ENCODE measurements around the gene MMP21. TPM values are rescaled to one million over a fixed set of nuclear protein-coding genes. Genes with fewer than 3 reads are reported as not detected.

MMP21 gene
- total and polyA plus RNA-seq, 2 of the 13 experiments (the other 11 are each of a cell fraction or from before 2014, with no cell fraction given): not detected

- Histone ChIP-seq H2AFZ (ENCODE audit: low read length) (peak overlapping the region; percentile 100), H3K4me1 (ENCODE audit: insufficient read depth, low read length) (peaks cover 52% of the 10 kb centered on the region), H3K9me3 (ENCODE audit: low read length) (no peaks in the 10 kb centered on the region), H3K4me3 (replicated peaks in 1 of 3; ENCODE audit: insufficient read depth in 1 of 3, low read depth in 2 of 3, low read length in 3 of 3) (peak overlapping the region; percentile 89 to 92 (median 91)), H3K27me3 (ENCODE audit: control insufficient read depth in 1 of 2, insufficient read depth in 2 of 2, low read length in 2 of 2) (no peaks in the 10 kb centered on the region; a peak in 1 of 5 replicates), H3K79me2 (ENCODE audit: insufficient read depth, low read length) (peaks cover 45% of the 10 kb centered on the region), H3K9ac (ENCODE audit: insufficient read depth, low read depth, low read length) (peak overlapping the region; percentile 98), H4K20me1 (ENCODE audit: insufficient read depth, low read length) (peaks cover 10% of the 10 kb centered on the region; the same call in 1 of the 2 replicates), H3K27ac (ENCODE audit: extremely low read length, insufficient read depth, low read length) (peak overlapping the region; percentile 95), H3K36me3 (replicated peaks in 1 of 2; ENCODE audit: control insufficient read depth in 1 of 2, insufficient read depth in 2 of 2, low read length in 2 of 2) (peaks cover 18% of the 10 kb centered on the region in 2 experiments), H3K4me2 (ENCODE audit: low read depth, low read length) (peak overlapping the region; percentile 85)
- DNase-seq (ENCODE audit: low spot score) (no peak), FAIRE-seq (no peak), ATAC-seq (peak; percentile 14)
- POLR2A ChIA-PET: interaction anchor here (0.9 to 2.0 kb wide), 6 partner anchors 8 to 104 kb away, joined by 3 to 9 read pairs (median 4); partner anchors contain the start of gene EDRF1
- CTCF ChIA-PET (ENCODE audit: low intra/inter-chr PET ratio, low total read pairs): no interaction called here
- intact Hi-C loops (cut with micrococcal nuclease; ENCODE audit: unreplicated experiment) (loop anchor here (10.0 kb wide), 2 partner anchors 49 to 79 kb away; partner anchors contain the start of gene MMP21), in situ Hi-C loops (cut with HindIII; ENCODE audit: extremely low pct_ligation_motif_present, low pct_unique_long_range_greater_than_20kb) (no loop called here)
- TSS peak; percentile 77 for BruUV-seq (replicated peaks)
- 2% methylated on average over 20 of the region's 20 CpGs for WGBS (ENCODE audit: low lambda C conversion rate)
- peak; percentile 2; the same call in 1 of the 2 replicates for TF ChIP-seq HIVEP1 (CRISPR knock-in tag; IDR thresholded peaks at IDR 0.05)
- 0 out of 2 replicates have a peak, but pooled peaks have one; percentile 6 for TF ChIP-seq ZNF350 (CRISPR knock-in tag; IDR thresholded peaks at IDR 0.05; ENCODE audit: borderline replicate concordance, low read depth)
- TF ChIP-seq TRIM22 (IDR thresholded peaks at IDR 0.05): no peak
- TF ChIP-seq ZNF703 (CRISPR knock-in tag; IDR thresholded peaks at IDR 0.05; ENCODE audit: borderline replicate concordance): no peak
- no peak for TF ChIP-seq ZNF317 (CRISPR knock-in tag; IDR thresholded peaks at IDR 0.05)
- no peak for TF ChIP-seq MAZ (IDR thresholded peaks at IDR 0.05; ENCODE audit: borderline replicate concordance, low read depth, low read length)
- TF ChIP-seq MAZ (CRISPR knock-in tag; IDR thresholded peaks at IDR 0.05; ENCODE audit: low read depth): peak; percentile 18
- TF ChIP-seq ZFP82 (CRISPR knock-in tag; IDR thresholded peaks at IDR 0.05; ENCODE audit: borderline replicate concordance): no peak
- TF ChIP-seq ISL2 (CRISPR knock-in tag; IDR thresholded peaks at IDR 0.05): peak; percentile 46; the same call in 1 of the 2 replicates
- 0 out of 2 replicates have a peak, but pooled peaks have one; percentile 20 for TF ChIP-seq TGIF2 (CRISPR knock-in tag; IDR thresholded peaks at IDR 0.05)
- TF ChIP-seq FOSL1 (CRISPR knock-in tag; IDR thresholded peaks at IDR 0.05; ENCODE audit: borderline replicate concordance): no peak
- TF ChIP-seq ZNF382 (CRISPR knock-in tag; IDR thresholded peaks at IDR 0.05; ENCODE audit: borderline replicate concordance): no peak
- TF ChIP-seq, protein P1, sequence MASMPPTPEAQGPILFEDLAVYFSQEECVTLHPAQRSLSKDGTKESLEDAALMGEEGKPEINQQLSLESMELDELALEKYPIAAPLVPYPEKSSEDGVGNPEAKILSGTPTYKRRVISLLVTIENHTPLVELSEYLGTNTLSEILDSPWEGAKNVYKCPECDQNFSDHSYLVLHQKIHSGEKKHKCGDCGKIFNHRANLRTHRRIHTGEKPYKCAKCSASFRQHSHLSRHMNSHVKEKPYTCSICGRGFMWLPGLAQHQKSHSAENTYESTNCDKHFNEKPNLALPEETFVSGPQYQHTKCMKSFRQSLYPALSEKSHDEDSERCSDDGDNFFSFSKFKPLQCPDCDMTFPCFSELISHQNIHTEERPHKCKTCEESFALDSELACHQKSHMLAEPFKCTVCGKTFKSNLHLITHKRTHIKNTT (CRISPR knock-in tag; IDR thresholded peaks at IDR 0.05): no peak
- TF ChIP-seq ASH2L (IDR thresholded peaks at IDR 0.05; ENCODE audit: insufficient read length, low read depth, low read length): peak; percentile 22
- TF ChIP-seq MIER3 (CRISPR knock-in tag; IDR thresholded peaks at IDR 0.05; ENCODE audit: borderline replicate concordance): peak; percentile 60; the same call in 1 of the 2 replicates
- TF ChIP-seq LCORL (IDR thresholded peaks at IDR 0.05): no peak
- peak; percentile 52; the same call in 1 of the 2 replicates for TF ChIP-seq LCORL (CRISPR knock-in tag; IDR thresholded peaks at IDR 0.05)
- TF ChIP-seq, protein P2, sequence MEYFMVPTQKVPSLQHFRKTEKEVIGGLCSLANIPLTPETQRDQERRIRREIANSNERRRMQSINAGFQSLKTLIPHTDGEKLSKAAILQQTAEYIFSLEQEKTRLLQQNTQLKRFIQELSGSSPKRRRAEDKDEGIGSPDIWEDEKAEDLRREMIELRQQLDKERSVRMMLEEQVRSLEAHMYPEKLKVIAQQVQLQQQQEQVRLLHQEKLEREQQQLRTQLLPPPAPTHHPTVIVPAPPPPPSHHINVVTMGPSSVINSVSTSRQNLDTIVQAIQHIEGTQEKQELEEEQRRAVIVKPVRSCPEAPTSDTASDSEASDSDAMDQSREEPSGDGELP (IDR thresholded peaks at IDR 0.05; ENCODE audit: borderline replicate concordance, low read depth): peak; percentile 9; the same call in 1 of the 2 replicates
- no peak for TF ChIP-seq ZNF264 (CRISPR knock-in tag; IDR thresholded peaks at IDR 0.05)
- TF ChIP-seq, protein P3, sequence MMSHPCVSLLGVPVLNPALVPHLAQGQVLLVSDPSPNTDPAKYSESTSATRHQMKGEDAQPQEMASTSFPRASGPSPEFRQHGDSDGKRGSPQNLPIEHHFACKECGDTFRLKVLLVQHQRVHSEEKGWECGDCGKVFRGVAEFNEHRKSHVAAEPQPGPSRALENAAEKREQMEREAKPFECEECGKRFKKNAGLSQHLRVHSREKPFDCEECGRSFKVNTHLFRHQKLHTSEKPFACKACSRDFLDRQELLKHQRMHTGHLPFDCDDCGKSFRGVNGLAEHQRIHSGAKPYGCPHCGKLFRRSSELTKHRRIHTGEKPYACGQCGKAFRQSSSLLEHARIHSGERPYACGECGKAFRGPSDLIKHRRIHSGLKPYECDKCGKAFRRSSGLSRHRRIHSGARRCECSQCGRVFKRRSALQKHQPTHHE (CRISPR knock-in tag; IDR thresholded peaks at IDR 0.05; ENCODE audit: borderline replicate concordance): no peak; the same call in 1 of the 2 replicates
These were observed 48.1 kb upstream of the MMP21 start for GRCh38 chr10:125823663-125824251.
